GM12801 (cell line): Measurements from ENCODE around the gene TNFRSF1B.

ENCODE experiments used
- CTCF ChIP-seq: IDR thresholded peaks from one replicate; pipeline ENCODE4 v1.5.1; 2011; ENCODE audit warnings: control low read depth; ENCODE audit not compliant: insufficient read length; ENCODE audit errors: extremely low read depth

The TNFRSF1B gene

GRCh38 chr1:12142891-12143630 is 23.7 kb upstream of the TNFRSF1B start:
- no peak for TF ChIP-seq CTCF

GRCh38 chr1:12143631-12144155 is 23.1 kb upstream of the TNFRSF1B start:
- no peak for TF ChIP-seq CTCF

GRCh38 chr1:12144236-12144635 is 22.6 kb upstream of the TNFRSF1B start:
- TF ChIP-seq CTCF = no peak

- TF ChIP-seq CTCF = no peak
Observed at GRCh38 chr1:12144969-12145368, 21.8 kb upstream of the TNFRSF1B start.

GRCh38 chr1:12145616-12146342 is 21.0 kb upstream of the TNFRSF1B start:
- no peak for TF ChIP-seq CTCF

GRCh38 chr1:12146343-12147112 is 20.3 kb upstream of the TNFRSF1B start:
- TF ChIP-seq CTCF = no peak

- TF ChIP-seq CTCF = no peak
Observed at GRCh38 chr1:12147201-12147701, 19.5 kb upstream of the TNFRSF1B start.
